ENCODE data around the gene PTGFR. TPM values are rescaled to one million over a fixed set of nuclear protein-coding genes. Genes with fewer than 3 reads are reported as not detected.

The PTGFR gene
- total RNA-seq, 2 donors from 2014 or later: 0.34 to 0.46 TPM

GRCh38 chr1:78468521-78468920, 22.3 kb upstream of the PTGFR start:
- no peak for DNase-seq (ENCODE audit: low spot score)
- H3K4me3 ChIP-seq: no peak overlapping the region
- H3K9me3 ChIP-seq: no peaks in the 10 kb centered on the region
- no peaks in the 10 kb centered on the region for H3K27me3 ChIP-seq (replicated peaks; ENCODE audit: insufficient read depth)
- H3K4me1 ChIP-seq (replicated peaks): no peaks in the 10 kb centered on the region
- no peak overlapping the region for H3K27ac ChIP-seq
- no peaks in the 10 kb centered on the region for H3K36me3 ChIP-seq
- intact Hi-C loops (cut with DNase I): no loop called here
- 63% methylated on average over 1 of the region's 1 CpG for WGBS
- TF ChIP-seq POLR2AphosphoS5 (IDR thresholded peaks at IDR 0.05) (no peak), POLR2A (IDR thresholded peaks at IDR 0.05) (no peak), CTCF (IDR thresholded peaks at IDR 0.05) (no peak)

GRCh38 chr1:78469576-78469975, 21.2 kb upstream of the PTGFR start:
- DNase-seq (ENCODE audit: low spot score): no peak
- TF ChIP-seq POLR2AphosphoS5 (IDR thresholded peaks at IDR 0.05) (no peak), CTCF (IDR thresholded peaks at IDR 0.05) (no peak), POLR2A (IDR thresholded peaks at IDR 0.05) (no peak)
- Histone ChIP-seq H3K4me3 (no peak overlapping the region), H3K4me1 (replicated peaks) (no peaks in the 10 kb centered on the region), H3K27me3 (replicated peaks; ENCODE audit: insufficient read depth) (no peaks in the 10 kb centered on the region), H3K27ac (no peak overlapping the region), H3K9me3 (no peaks in the 10 kb centered on the region), H3K36me3 (no peaks in the 10 kb centered on the region)
- WGBS: 82% methylated on average over 1 of the region's 1 CpG
- intact Hi-C loops (cut with DNase I): no loop called here

- intact Hi-C loops (cut with DNase I): no loop called here
- WGBS: 69% methylated on average over 2 of the region's 2 CpGs
Observed at GRCh38 chr1:78471890-78472620, 18.7 kb upstream of the PTGFR start.

GRCh38 chr1:78472851-78473496, 17.8 kb upstream of the PTGFR start:
- Histone ChIP-seq H3K36me3 (no peaks in the 10 kb centered on the region), H3K4me3 (no peak overlapping the region), H3K27ac (no peak overlapping the region), H3K9me3 (no peaks in the 10 kb centered on the region), H3K4me1 (replicated peaks) (no peaks in the 10 kb centered on the region), H3K27me3 (replicated peaks; ENCODE audit: insufficient read depth) (no peaks in the 10 kb centered on the region)
- WGBS: 48% methylated on average over 2 of the region's 2 CpGs
- TF ChIP-seq POLR2AphosphoS5 (IDR thresholded peaks at IDR 0.05): no peak
- no peak for TF ChIP-seq CTCF (IDR thresholded peaks at IDR 0.05)
- no peak for TF ChIP-seq POLR2A (IDR thresholded peaks at IDR 0.05)
- intact Hi-C loops (cut with DNase I): no loop called here
- no peak for DNase-seq (ENCODE audit: low spot score)

More at GRCh38 chr1:78471890-78472620, 18.7 kb upstream of the PTGFR start:
- no peaks in the 10 kb centered on the region for H3K27me3 ChIP-seq (replicated peaks; ENCODE audit: insufficient read depth)
- no peak for DNase-seq (ENCODE audit: low spot score)
- H3K36me3 ChIP-seq: no peaks in the 10 kb centered on the region
- no peak for TF ChIP-seq POLR2A (IDR thresholded peaks at IDR 0.05)
- no peak for TF ChIP-seq CTCF (IDR thresholded peaks at IDR 0.05)
- TF ChIP-seq POLR2AphosphoS5 (IDR thresholded peaks at IDR 0.05): no peak
- H3K27ac ChIP-seq: no peak overlapping the region
- no peak overlapping the region for H3K4me3 ChIP-seq
- no peaks in the 10 kb centered on the region for H3K9me3 ChIP-seq
- H3K4me1 ChIP-seq (replicated peaks): no peaks in the 10 kb centered on the region

- Histone ChIP-seq H3K27ac (no peak overlapping the region), H3K9me3 (no peaks in the 10 kb centered on the region), H3K36me3 (no peaks in the 10 kb centered on the region), H3K27me3 (replicated peaks; ENCODE audit: insufficient read depth) (no peaks in the 10 kb centered on the region), H3K4me3 (no peak overlapping the region), H3K4me1 (replicated peaks) (no peaks in the 10 kb centered on the region)
- intact Hi-C loops (cut with DNase I): no loop called here
- TF ChIP-seq POLR2A (IDR thresholded peaks at IDR 0.05): no peak
- TF ChIP-seq POLR2AphosphoS5 (IDR thresholded peaks at IDR 0.05): no peak
- no peak for TF ChIP-seq CTCF (IDR thresholded peaks at IDR 0.05)
- DNase-seq (ENCODE audit: low spot score): no peak
Observed at GRCh38 chr1:78474092-78474491, 16.7 kb upstream of the PTGFR start.

Measured in prostate gland (tissue), 2 donors.